Superior temporal gyrus (tissue), 1 donor: ENCODE measurements around the gene TMEM14B.
"Not testable (repeated sequence)": the region's sequence is repeated elsewhere in the genome, so short reads cannot be mapped to it uniquely, and the experiment has no call there.

ENCODE experiments used
- DNase-seq: peaks from one replicate; pipeline ENCODE4 v3.0.0-alpha.2; 2016; ENCODE audit errors: extremely low spot score

Gene TMEM14B

DNA sequence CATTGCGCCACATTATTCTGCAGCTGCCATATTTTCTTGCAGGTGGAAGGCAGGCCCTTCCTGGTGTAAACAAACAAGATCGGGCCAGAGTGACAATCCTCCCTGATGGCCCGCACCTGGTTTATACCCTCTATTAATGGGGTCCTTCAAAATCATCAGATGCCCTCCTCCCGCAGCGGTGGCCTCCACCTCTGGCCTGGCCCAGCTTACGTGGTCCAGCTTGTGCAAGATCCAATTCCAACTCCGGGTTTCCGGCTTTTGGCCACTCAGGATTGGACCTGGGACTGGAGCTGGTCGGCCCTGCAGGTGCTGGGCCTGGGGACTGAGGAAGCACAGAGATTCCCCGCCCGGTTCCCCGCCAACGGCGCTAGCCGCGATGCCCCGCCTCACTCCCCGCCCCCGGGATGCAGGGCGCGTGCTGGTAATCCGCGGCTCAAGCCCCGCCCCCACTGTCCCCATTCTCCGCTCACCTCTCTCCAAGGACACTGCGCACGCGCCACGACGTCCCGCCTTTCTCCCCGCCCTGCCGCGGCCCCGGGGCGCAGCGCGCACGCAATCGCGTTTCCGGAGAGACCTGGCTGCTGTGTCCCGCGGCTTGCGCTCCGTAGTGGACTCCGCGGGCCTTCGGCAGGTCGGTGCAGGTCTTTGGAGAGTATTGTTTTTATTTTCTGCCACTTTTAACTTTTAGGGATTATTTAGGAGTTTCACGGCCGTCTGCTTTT lies at the start of gene TMEM14B:
Gene TMEM14B, plus strand, starts transcription at position 555 of the 722 bp plus-strand sequence. CDS start 1,441 bp downstream, outside the sequence.
- peak; percentile 97 for DNase-seq

DNA sequence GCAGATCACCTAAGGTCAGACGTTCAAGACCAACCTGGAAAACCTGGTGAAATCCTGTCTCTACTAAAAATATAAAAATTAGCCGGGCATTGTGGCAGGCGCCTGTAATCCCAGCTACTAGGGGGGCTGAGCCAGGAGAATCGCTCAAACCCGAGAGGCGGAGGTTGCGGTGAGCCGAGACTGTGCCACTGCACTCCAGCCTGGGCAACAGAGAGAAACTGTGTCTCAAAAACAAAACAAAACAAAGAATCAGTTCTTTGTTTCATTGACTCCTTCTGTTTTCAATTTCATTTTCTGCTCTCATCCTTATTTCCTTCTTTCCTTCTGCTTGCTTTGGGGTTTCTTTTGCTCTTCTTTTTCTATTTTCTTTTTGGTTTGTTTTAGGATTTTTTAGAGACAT lies 33.6 kb upstream of the TMEM14B start:
- no peak for DNase-seq

DNA sequence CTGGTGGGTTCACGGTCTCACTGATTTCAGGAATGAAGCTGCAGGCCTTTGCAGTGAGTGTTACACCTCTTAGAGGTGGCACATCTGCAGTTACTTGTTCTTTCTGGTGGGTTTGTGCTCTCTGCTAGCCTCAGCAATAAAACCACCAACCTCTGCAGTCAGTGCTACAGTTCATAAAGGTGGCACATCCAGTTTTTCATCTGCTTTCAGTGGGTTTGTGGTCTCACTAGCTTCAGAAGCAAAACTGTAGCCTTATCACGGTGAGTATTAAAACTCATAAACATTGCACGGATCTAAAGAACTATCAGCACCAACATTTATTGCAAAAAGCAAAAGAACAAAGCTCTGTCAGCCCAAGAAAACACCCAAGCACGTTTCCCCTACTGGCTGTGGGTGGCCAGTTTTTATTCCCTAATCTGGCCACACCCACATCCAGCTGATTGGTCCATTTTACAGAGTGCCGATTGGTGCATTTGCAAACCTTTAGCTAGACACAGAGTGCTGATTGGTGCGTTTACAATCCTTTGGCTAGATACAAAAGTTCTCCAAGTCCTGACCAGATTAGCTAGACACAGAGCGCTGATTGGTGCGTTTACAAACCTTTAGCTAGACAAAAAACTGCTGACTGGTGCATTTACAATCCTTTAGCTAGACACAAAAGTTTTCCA lies 28.2 kb upstream of the TMEM14B start:
- DNase-seq, result no peak

DNA sequence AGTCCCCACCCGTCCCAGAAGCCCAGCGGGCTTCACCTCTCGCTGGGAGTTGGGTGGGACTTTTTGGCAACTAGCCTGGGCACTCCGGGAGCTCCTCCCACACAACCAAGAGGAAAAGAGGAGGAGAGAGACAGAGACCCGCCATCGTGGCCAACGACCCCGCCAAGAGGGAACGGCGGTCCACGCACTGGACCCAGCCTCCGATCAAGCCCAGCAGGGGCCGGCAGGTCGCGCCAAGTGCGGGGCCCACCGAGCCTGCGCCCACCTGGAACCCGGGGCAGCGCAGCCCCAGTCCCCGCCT lies 27.7 kb upstream of the TMEM14B start:
- no peak for DNase-seq

DNA sequence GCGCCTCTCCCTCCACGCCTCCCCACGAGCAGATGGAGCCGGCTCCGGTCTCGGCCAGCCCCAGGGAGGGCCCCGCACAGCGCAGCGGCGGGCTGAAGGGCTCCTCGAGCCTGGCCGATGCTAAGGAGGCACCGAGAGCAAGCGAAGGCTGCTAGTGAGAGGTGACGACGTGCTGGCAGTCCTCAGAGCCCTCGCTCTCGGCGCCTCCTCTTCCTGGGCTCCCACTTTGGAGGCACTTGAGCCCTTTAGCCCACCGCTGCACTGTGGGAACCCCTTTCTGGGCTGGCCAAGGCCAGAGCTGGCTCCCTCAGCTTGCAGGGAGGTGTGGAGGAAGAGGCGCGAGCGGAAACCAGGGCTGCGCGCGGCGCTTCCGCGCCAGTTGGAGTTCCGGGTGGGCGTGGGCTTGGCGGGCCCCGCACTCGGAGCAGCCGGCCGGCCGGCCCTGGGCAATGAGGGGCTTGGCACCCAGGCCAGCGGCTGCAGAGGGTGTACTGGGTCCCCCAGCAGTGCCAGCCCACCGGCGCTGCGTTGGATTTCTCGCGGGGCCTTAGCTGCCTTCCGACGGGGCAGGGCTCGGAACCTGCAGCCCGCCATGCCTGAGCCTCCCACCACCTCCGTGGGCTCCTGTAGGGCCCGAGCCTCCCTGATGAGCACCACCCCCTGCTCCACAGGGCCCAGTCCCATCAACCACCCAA lies 27.2 kb upstream of the TMEM14B start:
- DNase-seq, result no peak

DNA sequence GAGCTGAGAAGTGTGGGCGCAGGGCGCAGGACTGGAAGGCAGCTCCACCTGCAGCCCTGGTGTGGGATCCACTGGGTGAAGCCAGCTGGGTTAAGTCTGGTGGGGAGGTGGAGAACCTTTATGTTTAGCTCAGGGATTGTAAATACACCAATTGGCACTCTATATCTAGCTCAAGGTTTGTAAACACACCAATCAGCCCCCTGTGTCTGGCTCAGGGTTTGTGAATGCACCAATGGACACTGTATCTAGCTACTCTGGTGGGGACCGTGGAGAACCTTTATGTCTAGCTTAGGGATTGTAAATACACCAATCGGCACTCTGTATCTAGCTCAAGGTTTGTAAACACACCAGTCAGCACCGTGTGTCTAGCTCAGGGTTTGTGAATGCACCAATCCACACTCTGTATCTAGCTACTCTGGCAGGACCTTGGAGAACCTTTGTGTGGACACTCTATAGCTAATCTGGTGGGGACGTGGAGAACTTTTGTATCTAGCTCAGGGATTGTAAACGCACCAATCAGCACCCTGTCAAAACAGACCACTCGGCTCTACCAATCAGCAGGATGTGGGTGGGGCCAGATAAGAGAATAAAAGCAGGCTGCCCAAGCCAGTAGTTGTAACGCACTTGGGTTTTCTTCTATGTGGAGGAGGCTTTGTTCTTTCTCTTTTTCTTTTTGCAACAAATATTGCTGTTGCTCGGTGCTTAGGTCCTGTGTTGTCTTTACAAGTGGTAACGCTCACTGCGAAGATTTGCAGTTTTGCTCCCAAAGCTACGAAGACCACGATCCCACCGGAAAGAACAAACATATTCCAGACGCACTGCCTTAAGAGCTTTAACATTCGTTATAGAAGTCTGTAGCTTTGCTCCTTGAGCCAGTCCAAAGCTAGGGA lies 26.4 kb upstream of the TMEM14B start:
- not testable (repeated sequence) for DNase-seq

DNA sequence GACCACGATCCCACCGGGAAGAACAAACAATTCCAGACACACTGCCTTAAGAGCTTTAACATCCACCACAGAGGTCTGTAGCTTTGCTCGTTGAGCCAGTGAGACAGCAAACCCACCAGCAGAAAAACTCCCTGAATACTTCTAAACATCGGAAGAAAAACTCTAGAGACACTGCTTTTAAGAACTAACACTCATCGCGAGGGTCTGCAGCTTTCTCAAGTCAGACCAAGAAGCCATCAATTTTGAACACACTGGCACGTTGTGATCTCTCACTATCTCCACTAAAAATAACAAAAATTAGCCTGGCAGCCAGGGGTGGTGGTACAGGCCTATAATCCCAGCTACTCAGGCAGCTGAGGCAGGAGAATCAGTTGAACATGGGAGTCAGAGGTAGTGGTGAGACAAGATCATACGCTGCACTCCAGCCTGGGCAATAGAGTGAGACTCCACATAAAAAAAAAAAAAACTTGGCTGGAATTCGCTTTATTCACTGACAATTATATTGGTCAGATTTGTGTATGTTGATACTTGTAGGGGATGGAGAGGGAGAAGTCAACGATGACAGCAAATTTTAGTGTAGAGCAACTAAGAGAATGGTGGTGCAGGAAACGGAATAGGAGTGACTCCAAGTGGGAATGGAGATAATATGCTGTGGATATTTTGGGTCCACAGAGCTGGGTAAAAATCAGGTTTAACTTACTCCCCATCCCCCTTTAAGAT lies 25.6 kb upstream of the TMEM14B start:
- no peak for DNase-seq

DNA sequence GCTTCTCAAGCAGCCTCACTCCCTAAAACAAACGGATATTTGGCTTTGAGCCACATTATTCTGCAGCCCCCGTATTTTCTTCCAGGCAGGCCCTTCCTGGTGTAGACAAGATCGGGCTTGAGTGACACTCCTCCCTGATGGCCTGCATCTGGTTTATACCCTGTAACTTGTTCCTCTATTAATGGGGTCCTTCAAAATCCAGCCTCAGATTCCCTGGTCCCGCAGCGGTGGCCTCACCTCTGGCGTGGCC lies 25.1 kb upstream of the TMEM14B start:
- no peak for DNase-seq

DNA sequence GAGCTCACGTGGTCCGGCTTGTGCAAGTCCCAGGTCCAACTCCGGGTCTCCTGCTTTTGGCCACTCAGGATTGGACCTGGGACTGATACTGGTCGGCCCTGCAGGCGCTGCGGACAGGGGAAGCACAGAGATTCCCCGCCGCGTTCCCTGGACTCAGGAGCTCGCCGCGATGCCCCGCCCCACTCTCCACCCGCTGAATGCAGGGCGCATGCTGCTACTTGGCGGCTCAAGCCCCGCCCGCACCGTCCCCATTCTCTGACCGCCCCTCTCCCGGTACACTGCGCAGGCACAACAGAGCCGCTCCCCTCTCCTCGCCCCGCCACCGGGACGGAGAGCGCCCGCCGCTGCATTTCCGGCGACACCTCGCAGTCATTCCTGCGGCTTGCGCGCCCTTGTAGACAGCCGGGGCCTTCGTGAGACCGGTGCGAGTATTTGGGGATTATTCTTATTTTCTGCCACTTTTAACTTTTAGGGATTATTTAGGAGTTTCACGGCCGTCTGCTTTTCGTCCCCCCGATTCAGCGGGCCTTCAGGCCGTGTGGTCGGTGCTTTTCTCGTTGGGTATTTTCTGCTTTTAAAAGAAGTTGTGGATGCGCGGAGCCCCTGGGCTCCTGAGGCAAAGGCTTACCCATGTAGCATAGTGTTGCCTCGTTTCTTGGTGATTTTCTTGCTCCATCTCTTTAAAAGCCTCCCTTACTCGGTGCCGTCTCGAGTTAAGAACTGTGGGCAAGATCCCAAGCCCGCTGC lies 24.6 kb upstream of the TMEM14B start, which contains the start of gene TMEM14C:
Gene TMEM14C, plus strand, starts transcription at position 251 of the 747 bp plus-strand sequence. CDS start 1,544 bp downstream, outside the sequence.
- peak; percentile 95 for DNase-seq

DNA sequence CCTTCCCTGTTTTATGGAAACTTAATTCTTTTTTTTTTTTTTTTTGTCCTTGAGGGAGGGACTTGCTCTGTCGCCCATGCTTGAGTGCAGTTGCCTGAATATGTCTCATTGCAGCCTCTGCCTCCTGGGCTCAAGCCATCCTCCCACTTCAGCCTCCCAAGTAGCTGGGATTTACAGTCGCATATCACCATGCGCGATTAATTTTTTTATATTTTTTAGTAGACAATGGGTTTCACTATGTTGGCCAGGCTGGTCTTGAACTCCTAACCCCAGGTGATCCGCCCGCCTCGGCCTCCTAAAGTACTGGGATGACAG lies 24.1 kb upstream of the TMEM14B start:
- no peak for DNase-seq

DNA sequence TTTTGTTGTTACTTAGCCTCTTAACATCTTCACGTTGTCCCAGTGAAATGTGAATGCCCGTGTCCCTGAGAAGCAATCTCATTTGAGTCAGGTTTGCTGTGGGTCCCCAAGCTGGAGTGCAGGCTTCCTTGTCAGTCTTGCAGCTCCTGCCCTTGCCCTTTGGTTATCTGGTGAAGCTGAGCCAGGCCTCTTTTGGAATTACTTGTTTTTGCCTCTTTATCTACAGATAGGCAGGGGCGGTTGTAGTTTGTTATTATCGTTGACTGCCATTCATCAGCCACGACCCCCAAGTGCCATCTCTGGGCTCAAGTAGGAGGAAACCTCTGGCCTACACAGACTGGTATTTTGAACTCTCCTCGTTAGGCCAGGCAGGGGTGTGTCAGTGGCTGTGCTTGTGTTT lies 22.6 kb upstream of the TMEM14B start:
- DNase-seq, result no peak

DNA sequence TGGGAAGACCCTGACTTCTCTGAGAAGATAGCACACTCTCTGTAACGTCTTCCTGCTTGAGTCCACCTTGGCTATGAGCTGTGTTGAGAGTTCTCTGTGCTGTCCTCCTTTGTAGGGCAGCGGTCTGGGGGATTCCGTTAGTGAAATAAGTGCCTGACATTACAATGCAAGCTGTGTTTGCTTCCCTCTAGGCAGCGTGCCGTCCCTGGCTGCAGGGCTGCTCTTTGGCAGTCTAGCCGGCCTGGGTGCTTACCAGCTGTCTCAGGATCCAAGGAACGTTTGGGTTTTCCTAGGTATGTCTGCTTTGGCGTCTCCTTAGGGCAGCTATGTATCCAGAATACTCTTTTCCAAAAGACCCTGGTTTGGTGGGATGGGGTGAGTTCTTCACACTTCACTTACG lies 21.9 kb upstream of the TMEM14B start:
- DNase-seq, result no peak

DNA sequence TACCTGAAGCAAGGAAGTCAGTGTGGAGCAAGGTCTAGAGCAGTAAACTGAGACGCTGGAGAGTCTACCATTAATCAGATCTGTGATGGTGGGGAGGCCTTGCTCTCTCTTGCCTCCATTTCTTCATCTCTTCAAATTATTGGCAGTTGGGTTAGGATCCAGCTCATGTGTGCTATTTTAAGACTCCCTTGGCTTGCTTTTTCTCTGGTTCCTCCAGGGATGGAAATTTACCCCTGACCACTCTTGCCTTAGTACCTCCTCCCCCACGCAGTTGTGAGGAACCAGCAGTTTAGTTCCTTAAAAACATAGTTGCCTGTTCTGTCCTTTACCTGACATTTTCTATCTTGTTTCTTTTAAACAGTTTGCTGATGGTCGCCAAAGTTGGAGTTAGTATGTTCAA lies 17.4 kb upstream of the TMEM14B start:
- no peak for DNase-seq

DNA sequence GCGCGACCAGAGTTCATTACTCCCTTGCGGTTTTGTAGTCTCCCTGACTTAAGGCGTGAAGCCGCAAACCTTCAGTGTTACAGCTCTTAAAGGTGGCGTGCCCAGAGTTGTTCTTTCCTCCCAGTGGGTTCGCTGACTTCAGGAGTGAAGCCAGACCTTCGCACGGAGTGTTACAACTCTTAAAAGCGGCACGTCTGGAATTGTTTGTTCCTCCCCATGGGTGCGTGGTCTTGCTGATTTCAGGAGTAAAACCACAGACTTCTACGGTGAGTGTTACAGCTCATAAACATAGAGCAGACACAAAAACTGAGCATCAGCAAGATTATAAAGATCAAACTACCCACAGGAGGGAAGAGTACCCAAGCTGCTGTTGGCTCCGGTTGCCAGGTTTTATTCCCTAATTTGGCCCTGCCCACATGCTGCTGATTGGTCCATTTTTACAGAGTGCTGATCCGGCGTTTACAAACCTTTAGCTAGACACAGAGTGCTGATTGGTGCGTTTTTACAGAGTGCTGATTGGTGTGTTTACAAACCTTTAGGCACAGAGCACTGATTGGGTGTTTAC lies 14.4 kb upstream of the TMEM14B start:
- no peak for DNase-seq

DNA sequence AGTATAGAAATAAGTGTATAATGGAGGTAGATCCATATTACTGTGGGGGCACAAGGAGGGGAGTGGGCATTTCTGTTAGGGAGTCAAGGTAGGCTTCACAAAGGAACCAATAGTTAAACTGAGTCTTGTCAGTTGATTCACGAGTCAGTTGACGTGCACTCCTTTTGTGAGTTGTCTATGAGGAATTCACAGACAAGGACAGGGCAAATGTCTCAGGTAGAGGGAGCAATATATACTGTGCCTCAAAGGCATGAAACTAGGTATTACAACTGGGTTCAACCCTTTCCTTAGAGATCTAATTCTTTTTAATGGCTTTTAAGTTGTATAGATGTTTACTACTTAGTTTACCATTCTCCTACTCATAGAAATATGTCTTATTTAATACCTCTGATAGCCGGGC lies 13.7 kb upstream of the TMEM14B start:
- no peak for DNase-seq

DNA sequence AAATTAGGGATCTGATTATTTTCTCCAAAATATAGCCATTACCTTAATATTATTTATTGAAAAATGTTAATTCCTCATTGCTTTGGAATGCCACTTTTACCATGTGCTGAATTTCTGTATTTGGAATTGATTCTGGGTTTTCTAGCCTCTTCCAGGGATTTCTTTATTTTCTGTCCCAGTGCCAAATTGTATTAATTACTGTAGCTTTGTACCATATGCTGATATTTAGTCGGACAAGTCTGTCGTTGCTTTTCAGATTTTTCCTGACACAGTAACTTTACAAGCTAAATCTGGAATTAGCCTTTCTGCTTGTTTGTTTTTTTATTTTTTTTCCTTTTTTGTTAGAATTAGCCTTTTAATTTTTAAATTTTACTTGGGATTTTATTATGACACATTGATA lies 10.9 kb upstream of the TMEM14B start:
- DNase-seq, result no peak

DNA sequence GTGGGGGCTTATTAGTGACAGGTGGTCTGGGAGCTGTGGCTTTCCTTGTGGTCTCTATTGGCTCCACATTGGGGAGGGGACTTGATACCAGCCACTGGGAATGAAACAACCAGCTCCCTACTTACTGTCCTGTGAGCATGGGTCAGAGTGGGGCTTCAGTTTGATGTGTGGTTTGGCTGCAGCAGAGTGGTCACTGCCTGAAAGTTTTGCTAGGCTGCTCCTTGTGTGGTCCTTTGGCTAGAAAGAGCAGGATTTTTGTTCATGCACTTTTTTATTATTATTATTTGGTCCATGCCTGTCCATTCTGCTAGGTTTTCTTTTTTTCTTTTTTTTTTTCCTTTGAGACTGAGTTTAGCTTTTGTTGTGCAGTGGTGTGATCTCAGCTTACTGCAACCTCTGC lies 7.5 kb upstream of the TMEM14B start:
- DNase-seq, result no peak

DNA sequence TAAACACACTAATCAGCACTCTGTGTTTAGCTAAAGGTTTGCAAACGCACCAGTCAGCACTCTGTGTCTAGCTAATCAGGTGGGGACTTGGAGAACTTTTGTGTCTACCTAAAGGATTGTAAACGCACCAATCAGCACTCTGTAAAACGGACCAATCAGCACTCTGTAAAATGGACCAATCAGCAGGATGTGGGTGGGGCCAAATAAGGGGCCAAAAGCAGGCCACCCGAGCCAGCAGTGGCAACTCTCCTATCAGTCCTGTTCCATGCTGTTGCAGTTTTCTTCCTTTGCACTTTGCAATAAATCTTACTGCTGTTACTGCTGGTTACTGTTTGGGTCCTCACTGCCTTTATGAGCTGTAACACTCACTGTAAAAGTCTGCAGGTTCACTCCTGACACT lies 6.0 kb upstream of the TMEM14B start:
- DNase-seq, result not testable (repeated sequence)

DNA sequence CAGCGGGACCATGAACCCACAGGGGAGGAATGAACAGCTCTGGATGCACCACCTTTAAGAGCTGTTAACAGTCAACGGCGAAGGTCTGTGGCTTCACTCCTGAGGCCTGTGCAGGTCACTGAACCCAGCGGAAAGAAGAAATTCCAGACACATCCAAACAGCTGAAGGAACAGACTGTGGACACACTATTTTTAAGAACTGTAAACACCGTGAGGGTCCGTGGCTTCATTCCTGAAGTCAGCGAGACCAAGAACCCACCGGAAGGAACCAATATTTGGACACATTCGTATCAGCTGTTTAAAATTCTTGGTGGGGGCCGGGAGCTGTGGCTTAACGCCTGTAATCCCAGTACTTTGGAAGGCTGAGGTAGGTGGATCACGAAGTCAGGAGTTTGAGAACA lies 5.4 kb upstream of the TMEM14B start:
- no peak for DNase-seq

DNA sequence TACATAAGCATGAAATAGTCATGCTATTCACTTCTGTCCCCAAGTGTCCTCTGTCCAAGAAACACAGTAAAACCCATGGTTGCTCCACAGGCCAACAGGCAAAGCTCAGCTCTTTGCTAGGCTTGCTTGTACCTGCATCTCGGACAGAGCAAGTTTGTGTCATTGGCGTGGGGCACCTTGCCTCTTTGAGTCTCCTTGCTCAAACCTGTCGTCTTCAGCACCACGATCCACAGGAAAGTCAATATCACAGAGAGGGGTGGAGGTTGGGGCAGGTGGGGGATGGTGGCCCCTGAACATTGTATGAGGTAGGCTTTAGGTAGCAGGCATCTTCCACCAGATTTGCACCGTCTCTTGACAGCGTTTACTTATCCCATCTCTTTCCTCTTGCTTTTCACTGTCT lies 4.1 kb upstream of the TMEM14B start:
- DNase-seq, result no peak

DNA sequence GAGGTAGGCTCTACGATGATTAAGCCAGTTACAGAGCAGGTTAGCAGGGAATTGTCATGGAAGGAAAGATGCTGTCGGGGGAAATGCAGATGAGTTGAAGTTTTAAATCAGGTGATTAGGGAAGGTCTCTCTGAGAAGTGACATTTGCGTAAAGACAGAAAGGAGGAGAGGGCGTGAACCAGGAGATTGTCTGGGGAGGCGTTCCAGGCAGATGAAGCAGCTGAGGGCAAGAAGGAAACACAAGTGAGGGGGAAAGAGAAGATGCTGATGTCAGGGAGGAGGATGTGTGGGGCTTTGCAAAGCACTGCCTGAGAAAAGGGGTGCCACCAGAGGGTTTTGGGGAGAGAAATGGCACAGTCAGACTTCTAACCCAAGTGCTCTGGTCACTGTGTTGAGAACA lies 2.5 kb upstream of the TMEM14B start:
- DNase-seq, result no peak
